Measurements from ENCODE around the gene MBTPS1. TPM values are rescaled to one million over a fixed set of nuclear protein-coding genes. Genes with fewer than 3 reads are reported as not detected.

The MBTPS1 gene
- total and polyA plus RNA-seq, 9 of the 15 experiments (the other 6 are each of a cell fraction or from before 2014, with no cell fraction given), result 2.8 to 57.6 (median 43.8) TPM

DNA sequence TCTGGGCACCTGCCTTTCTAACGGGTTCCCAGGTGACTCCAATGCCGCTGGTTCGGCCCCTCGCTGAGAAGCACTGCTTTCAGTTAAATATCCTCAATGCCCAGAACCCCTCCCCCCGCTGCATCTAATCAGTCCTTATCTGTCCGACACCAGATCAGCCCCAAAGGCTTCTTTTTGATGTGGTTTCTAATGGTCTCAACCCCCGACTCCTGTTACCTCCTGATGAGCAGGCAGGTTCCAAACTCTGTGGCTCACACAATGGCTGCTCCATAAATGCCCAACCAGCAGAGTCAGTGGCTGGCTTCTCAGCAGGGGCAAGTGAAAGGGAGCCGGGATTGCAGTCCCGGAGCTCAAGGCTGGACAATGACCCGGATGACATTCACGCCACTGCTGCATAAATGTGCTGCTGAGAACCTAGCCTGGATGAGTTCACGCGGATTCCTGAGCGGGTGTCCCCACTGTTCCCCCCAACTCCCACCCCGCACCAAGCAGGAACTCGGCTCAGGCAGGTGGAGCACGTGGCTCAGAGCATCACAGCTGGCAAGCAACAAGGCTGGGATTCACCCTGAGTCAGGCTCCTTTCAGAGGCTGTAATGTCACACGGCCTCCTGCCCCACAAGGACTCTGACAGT is 73.1 kb downstream of the MBTPS1 start (continued):
- TF ChIP-seq, protein P1, sequence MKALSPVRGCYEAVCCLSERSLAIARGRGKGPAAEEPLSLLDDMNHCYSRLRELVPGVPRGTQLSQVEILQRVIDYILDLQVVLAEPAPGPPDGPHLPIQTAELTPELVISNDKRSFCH (CRISPR knock-in tag; IDR thresholded peaks at IDR 0.05), result no peak
- TF ChIP-seq, protein P1 (tag; IDR thresholded peaks at IDR 0.05), result peak; percentile 50; the same call in 1 of the 2 replicates
- TF ChIP-seq HNRNPUL1 (IDR thresholded peaks at IDR 0.05; ENCODE audit: low read length), result no peak
- no peak for TF ChIP-seq ZHX1 (conservative IDR thresholded peaks at IDR 0.05; ENCODE audit: low read length)
- TF ChIP-seq NFIC (IDR thresholded peaks at IDR 0.05), result peak; percentile 69
- TF ChIP-seq RNF2 (IDR thresholded peaks at IDR 0.05), result peak; percentile 86
- TF ChIP-seq SREBF1 (IDR thresholded peaks at IDR 0.05; ENCODE audit: borderline replicate concordance, low read depth, low read length), result no peak
- TF ChIP-seq, protein P2, sequence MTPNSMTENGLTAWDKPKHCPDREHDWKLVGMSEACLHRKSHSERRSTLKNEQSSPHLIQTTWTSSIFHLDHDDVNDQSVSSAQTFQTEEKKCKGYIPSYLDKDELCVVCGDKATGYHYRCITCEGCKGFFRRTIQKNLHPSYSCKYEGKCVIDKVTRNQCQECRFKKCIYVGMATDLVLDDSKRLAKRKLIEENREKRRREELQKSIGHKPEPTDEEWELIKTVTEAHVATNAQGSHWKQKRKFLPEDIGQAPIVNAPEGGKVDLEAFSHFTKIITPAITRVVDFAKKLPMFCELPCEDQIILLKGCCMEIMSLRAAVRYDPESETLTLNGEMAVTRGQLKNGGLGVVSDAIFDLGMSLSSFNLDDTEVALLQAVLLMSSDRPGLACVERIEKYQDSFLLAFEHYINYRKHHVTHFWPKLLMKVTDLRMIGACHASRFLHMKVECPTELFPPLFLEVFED (CRISPR knock-in tag; conservative IDR thresholded peaks at IDR 0.05), result no peak
- TF ChIP-seq ZNF175 (CRISPR knock-in tag; IDR thresholded peaks at IDR 0.05; ENCODE audit: low read depth), result 0 out of 2 replicates have a peak, but pooled peaks have one; percentile 37
- no peak for TF ChIP-seq ATF1 (CRISPR knock-in tag; IDR thresholded peaks at IDR 0.05)
- peak; percentile 27; the same call in 1 of the 2 replicates for TF ChIP-seq ATF1 (tag; IDR thresholded peaks at IDR 0.05)
- no peak for TF ChIP-seq HNRNPL (IDR thresholded peaks at IDR 0.05; ENCODE audit: low read depth, low read length)
- peak; percentile 89 for TF ChIP-seq GATA2 (CRISPR knock-in tag; IDR thresholded peaks at IDR 0.05)
- TF ChIP-seq LCOR (CRISPR knock-in tag; IDR thresholded peaks at IDR 0.05), result peak; percentile 84
- peak; percentile 55; the same call in 1 of the 2 replicates for TF ChIP-seq JUND (IDR thresholded peaks at IDR 0.05; ENCODE audit: borderline replicate concordance, low read depth, low read length)
- TF ChIP-seq JUND (tag; IDR thresholded peaks at IDR 0.05; ENCODE audit: borderline replicate concordance, low read depth, low read length), result no peak; the same call in 2 of the 3 replicates
- TF ChIP-seq RFX7 (CRISPR knock-in tag; IDR thresholded peaks at IDR 0.05), result no peak
- no peak for TF ChIP-seq NFRKB (IDR thresholded peaks at IDR 0.05; ENCODE audit: low read depth)
- TF ChIP-seq ZNF143 (CRISPR knock-in tag; IDR thresholded peaks at IDR 0.05), result 0 out of 2 replicates have a peak, but pooled peaks have one; percentile 11
- TF ChIP-seq TBL1XR1 (IDR thresholded peaks at IDR 0.05; ENCODE audit: low read length in 2 of 2), result peak in 1 of 2 experiments; percentile 83; a peak in 2 of 4 replicates
- peak; percentile 67; the same call in 1 of the 2 replicates for TF ChIP-seq NBN (IDR thresholded peaks at IDR 0.05; ENCODE audit: low read depth)
- peak; percentile 90 for TF ChIP-seq TCF7L2 (IDR thresholded peaks at IDR 0.05; ENCODE audit: low read depth, low read length)
- no peak for TF ChIP-seq PHB (CRISPR knock-in tag; IDR thresholded peaks at IDR 0.05)
- TF ChIP-seq CREB1 (IDR thresholded peaks at IDR 0.05), result peak; percentile 31; the same call in 1 of the 2 replicates
- TF ChIP-seq CREB1 (CRISPR knock-in tag; IDR thresholded peaks at IDR 0.05), result no peak
- TF ChIP-seq NONO (IDR thresholded peaks at IDR 0.05; ENCODE audit: low read depth in 2 of 2, low read length in 1 of 2), result 0 out of 4 replicates have a peak, but pooled peaks of 1 of the 2 experiments have one; percentile 34
